Vagina (tissue), 2 donors: ENCODE measurements around the gene GRB2. TPM values are rescaled to one million over a fixed set of nuclear protein-coding genes. Genes with fewer than 3 reads are reported as not detected.

Experiments used
- DNase-seq, 2 donors: peaks; one replicate each; pipeline ENCODE4 v3.0.0-alpha.2; 2017; ENCODE audit errors: extremely low spot score in 2 of 2
- H3K27ac ChIP-seq: fragments of 200-600 bp; sonication (generic); one replicate; pipeline ENCODE4 v1.5.1; 2019
- H3K27me3 ChIP-seq: fragments of 200-600 bp; sonication (generic); one replicate; pipeline ENCODE4 v1.5.1; 2019
- H3K36me3 ChIP-seq, 2 donors: fragments of 200-600 bp; sonication (generic); one replicate each; pipeline ENCODE4 v1.5.1; 2017 to 2019
- H3K4me1 ChIP-seq: fragments of 200-600 bp; sonication (generic); one replicate; pipeline ENCODE4 v1.5.1; 2019
- H3K4me3 ChIP-seq, 2 donors: fragments of 200-600 bp; sonication (generic); 1 replicate in 1 of 2; 2 replicates in 1 of 2; pipeline ENCODE4 v1.5.1; 2016 to 2019
- H3K9me3 ChIP-seq: fragments of 200-600 bp; sonication (generic); one replicate; pipeline ENCODE4 v1.5.1; 2019
- POLR2A ChIP-seq, 2 donors: fragments of 450-650 bp; IDR thresholded peaks; one replicate each; pipeline ENCODE4 v1.6.1; 2017; ENCODE audit warnings: antibody characterized with exemption in 2 of 2, mild to moderate bottlenecking in 2 of 2, moderate library complexity in 2 of 2
- POLR2AphosphoS5 ChIP-seq, 2 donors: sonication (generic); formaldehyde crosslinking; IDR thresholded peaks; one replicate each; pipeline ENCODE4 v1.9.0; 2017; ENCODE audit warnings: antibody characterized with exemption in 2 of 2, mild to moderate bottlenecking in 2 of 2, low read depth in 1 of 2; ENCODE audit not compliant: insufficient read depth in 1 of 2
- intact Hi-C: fragments of 100-400 bp; cut with DNase I; formaldehyde crosslinking; loops from one replicate; pipeline ENCODE4 v1.15.1; 2023
- total RNA-seq: library from RNA; depleted of rRNA; stranded (reverse); fragments of >200 nt; gene quantifications from one replicate; pipeline ENCODE4 v1.2.3, GENCODE V29; 2016
- TF ChIP-seq, protein P1 (sequence below), 3 experiments: fragments of 450-650 bp in 2 of 3; fragments of 200-600 bp in 1 of 3; sonication (generic) in 1 of 3; IDR thresholded peaks; one replicate each; pipeline ENCODE4 v1.5.1; 2017 to 2019; ENCODE audit warnings: antibody characterized with exemption in 3 of 3, mild to moderate bottlenecking in 2 of 3, moderate library complexity in 2 of 3

Gene GRB2
- total RNA-seq, 1 donor from 2014 or later = 71.9 TPM

GRCh38 chr17:75411328-75412067 is 6.0 kb upstream of the GRB2 start:
- DNase-seq = no peak
- intact Hi-C loops = loop anchor here (5.0 kb wide), 1 partner anchor 89 kb away; no protein-coding TSS in a partner anchor
- H3K4me3 ChIP-seq = no peak overlapping the region
- no peak for TF ChIP-seq POLR2A (IDR thresholded peaks at IDR 0.05)
- TF ChIP-seq POLR2AphosphoS5 (IDR thresholded peaks at IDR 0.05; ENCODE audit: insufficient read depth in 1 of 2, low read depth in 1 of 2) = no peak
- no peaks in the 10 kb centered on the region for H3K27me3 ChIP-seq
- H3K36me3 ChIP-seq = no peaks in the 10 kb centered on the region
- no peak overlapping the region for H3K27ac ChIP-seq
- H3K4me1 ChIP-seq = peaks cover 11% of the 10 kb centered on the region
- no peaks in the 10 kb centered on the region for H3K9me3 ChIP-seq

DNA sequence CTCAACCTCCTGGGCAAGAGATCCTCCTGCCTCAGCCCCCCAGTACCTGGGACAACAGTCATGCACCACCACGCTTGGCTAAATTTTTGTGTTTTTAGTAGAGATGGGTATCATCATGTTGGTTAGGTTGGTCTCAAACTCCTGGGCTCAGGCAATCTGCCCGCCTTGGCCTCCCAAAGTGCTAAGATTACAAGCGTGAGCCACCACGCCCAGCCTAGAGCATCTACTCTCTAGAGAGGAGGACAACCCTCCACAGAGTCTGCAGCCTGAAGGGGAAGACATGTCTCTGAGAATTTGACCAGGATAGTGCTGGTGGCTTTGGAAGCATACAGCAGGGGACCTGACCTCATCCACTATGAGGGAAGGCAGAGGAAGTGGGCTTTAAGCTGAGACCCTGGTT is 4.7 kb upstream of the GRB2 start:
- DNase-seq = no peak
- TF ChIP-seq POLR2AphosphoS5 (IDR thresholded peaks at IDR 0.05; ENCODE audit: insufficient read depth in 1 of 2, low read depth in 1 of 2) (no peak), POLR2A (IDR thresholded peaks at IDR 0.05) (no peak)
- TF ChIP-seq, protein P1, sequence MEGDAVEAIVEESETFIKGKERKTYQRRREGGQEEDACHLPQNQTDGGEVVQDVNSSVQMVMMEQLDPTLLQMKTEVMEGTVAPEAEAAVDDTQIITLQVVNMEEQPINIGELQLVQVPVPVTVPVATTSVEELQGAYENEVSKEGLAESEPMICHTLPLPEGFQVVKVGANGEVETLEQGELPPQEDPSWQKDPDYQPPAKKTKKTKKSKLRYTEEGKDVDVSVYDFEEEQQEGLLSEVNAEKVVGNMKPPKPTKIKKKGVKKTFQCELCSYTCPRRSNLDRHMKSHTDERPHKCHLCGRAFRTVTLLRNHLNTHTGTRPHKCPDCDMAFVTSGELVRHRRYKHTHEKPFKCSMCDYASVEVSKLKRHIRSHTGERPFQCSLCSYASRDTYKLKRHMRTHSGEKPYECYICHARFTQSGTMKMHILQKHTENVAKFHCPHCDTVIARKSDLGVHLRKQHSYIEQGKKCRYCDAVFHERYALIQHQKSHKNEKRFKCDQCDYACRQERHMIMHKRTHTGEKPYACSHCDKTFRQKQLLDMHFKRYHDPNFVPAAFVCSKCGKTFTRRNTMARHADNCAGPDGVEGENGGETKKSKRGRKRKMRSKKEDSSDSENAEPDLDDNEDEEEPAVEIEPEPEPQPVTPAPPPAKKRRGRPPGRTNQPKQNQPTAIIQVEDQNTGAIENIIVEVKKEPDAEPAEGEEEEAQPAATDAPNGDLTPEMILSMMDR (IDR thresholded peaks at IDR 0.05) = no peak
- H3K36me3 ChIP-seq = no peaks in the 10 kb centered on the region
- intact Hi-C loops = loop anchor here (5.0 kb wide), 1 partner anchor 88 kb away; no protein-coding TSS in a partner anchor
- H3K27ac ChIP-seq = no peak overlapping the region
- no peak overlapping the region for H3K4me3 ChIP-seq
- H3K27me3 ChIP-seq = no peaks in the 10 kb centered on the region
- peaks cover 16% of the 10 kb centered on the region for H3K4me1 ChIP-seq
- H3K9me3 ChIP-seq = no peaks in the 10 kb centered on the region

DNA sequence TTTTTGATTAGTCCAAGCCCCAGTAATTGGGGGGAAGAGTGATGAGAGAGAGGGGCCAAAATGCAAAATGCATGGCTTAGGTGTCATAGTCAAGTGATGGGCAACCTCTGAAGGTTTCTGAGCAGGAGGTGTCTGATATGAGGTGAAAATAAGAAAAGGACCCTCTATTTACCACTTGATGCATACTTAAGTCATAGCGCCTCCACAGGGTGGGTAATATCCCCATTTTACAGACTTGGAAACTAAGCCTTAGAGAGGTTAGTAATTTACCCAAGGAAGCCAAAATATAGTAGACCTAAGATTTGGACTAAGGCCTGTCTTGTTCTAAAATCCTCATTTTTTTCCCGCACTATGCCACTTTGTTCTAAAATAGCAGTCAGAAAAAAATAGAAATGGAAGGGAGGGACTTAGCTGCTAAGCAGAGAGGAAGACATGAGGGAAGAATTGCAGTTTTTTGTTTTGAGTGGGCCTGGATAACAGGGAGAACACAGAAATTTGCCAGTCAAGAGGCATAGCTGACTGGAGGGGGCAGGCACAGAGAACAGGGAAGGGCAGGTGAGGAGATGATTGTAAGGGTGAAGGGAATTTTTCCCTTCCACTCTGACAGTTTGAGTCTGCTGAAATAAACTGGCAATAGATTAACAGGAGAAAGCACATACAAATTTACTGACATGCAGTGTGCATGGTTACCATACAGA is 2.3 kb upstream of the GRB2 start:
- no peak overlapping the region for H3K4me3 ChIP-seq
- peaks cover 28% of the 10 kb centered on the region for H3K4me1 ChIP-seq
- H3K27ac ChIP-seq = no peak overlapping the region
- intact Hi-C loops = no loop called here
- H3K9me3 ChIP-seq = no peaks in the 10 kb centered on the region
- TF ChIP-seq POLR2A (IDR thresholded peaks at IDR 0.05) (no peak), POLR2AphosphoS5 (IDR thresholded peaks at IDR 0.05; ENCODE audit: insufficient read depth in 1 of 2, low read depth in 1 of 2) (no peak)
- TF ChIP-seq, protein P1 (IDR thresholded peaks at IDR 0.05) = no peak
- no peak for DNase-seq
- no peaks in the 10 kb centered on the region for H3K36me3 ChIP-seq
- no peaks in the 10 kb centered on the region for H3K27me3 ChIP-seq

DNA sequence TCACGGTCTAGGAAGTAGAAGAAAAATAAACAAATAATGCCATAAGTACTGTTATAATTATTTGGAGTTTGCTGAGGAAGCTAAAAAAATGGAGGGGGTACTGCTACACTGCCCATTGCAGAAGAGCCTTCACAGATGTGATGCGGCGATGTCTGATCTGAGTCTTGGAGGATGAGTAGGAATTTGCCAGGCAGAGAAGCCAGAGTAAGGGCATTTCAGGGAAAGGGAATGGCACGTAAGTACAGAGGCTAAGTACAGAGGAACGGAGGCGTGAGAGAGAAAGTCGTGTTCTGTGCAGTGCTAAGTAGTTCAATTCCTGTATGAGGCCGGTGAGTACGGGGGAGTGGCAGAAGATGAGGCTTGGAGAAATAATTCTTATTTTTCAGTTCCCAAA is 741 bp upstream of the GRB2 start:
- H3K27me3 ChIP-seq = no peaks in the 10 kb centered on the region
- DNase-seq = no peak
- H3K27ac ChIP-seq = peak overlapping the region; percentile 82
- H3K4me3 ChIP-seq = peak overlapping the region; percentile 64 to 99
- intact Hi-C loops = no loop called here
- H3K4me1 ChIP-seq = peaks cover 36% of the 10 kb centered on the region
- no peaks in the 10 kb centered on the region for H3K9me3 ChIP-seq
- TF ChIP-seq POLR2AphosphoS5 (IDR thresholded peaks at IDR 0.05; ENCODE audit: insufficient read depth in 1 of 2, low read depth in 1 of 2) (no peak), POLR2A (IDR thresholded peaks at IDR 0.05) (no peak)
- TF ChIP-seq, protein P1 (IDR thresholded peaks at IDR 0.05) = no peak
- H3K36me3 ChIP-seq = no peaks in the 10 kb centered on the region

GRCh38 chr17:75404731-75405364 is 630 bp downstream of the GRB2 start:
- DNase-seq = peak in 1 of 2 donors; percentile 84
- TF ChIP-seq POLR2A (IDR thresholded peaks at IDR 0.05) (no peak), POLR2AphosphoS5 (IDR thresholded peaks at IDR 0.05; ENCODE audit: insufficient read depth in 1 of 2, low read depth in 1 of 2) (no peak)
- TF ChIP-seq, protein P1 (IDR thresholded peaks at IDR 0.05) = no peak
- intact Hi-C loops = no loop called here
- H3K4me1 ChIP-seq = peaks cover 44% of the 10 kb centered on the region
- no peaks in the 10 kb centered on the region for H3K9me3 ChIP-seq
- H3K36me3 ChIP-seq = no peaks in the 10 kb centered on the region
- H3K4me3 ChIP-seq = peak overlapping the region; percentile 64 to 99
- no peaks in the 10 kb centered on the region for H3K27me3 ChIP-seq
- H3K27ac ChIP-seq = peak overlapping the region; percentile 82
